HT-29 (cell line): ENCODE measurements around the gene DBX2. TPM values are rescaled to one million over a fixed set of nuclear protein-coding genes. Genes with fewer than 3 reads are reported as not detected.
"Not testable (repeated sequence)": the region's sequence is repeated elsewhere in the genome, so short reads cannot be mapped to it uniquely, and the experiment has no call there.

ENCODE experiments used
- DNase-seq: peaks from one replicate; pipeline ENCODE4 v3.0.0-alpha.2; 2015; ENCODE audit warnings: low spot score
- total RNA-seq: library from RNA; depleted of rRNA; stranded (reverse); fragments of >200 nt; shearing (Covaris generic); gene quantifications from 2 replicates; pipeline ENCODE4 v1.2.3, GENCODE V29; 2014; rRNA removed

DBX2 gene
- not detected in 2 replicates for total RNA-seq

- no peak for DNase-seq
Measured at GRCh38 chr12:45050751-45051571, at the start of gene DBX2. Gene DBX2, minus strand, starts transcription at chr12:45051099. Its CDS starts 172 bp downstream, at chr12:45050927.

- DNase-seq, result no peak
Measured at GRCh38 chr12:45098766-45099165, 47.9 kb upstream of the DBX2 start.

GRCh38 chr12:45095417-45095816 is 44.5 kb upstream of the DBX2 start:
- DNase-seq, result not testable (repeated sequence)

GRCh38 chr12:45093051-45093450 is 42.2 kb upstream of the DBX2 start:
- no peak for DNase-seq

- DNase-seq, result no peak
Measured at GRCh38 chr12:45089411-45090075, 38.6 kb upstream of the DBX2 start.

- no peak for DNase-seq
Measured at GRCh38 chr12:45088608-45089007, 37.7 kb upstream of the DBX2 start.

- not testable (repeated sequence) for DNase-seq
Measured at GRCh38 chr12:45084248-45084647, 33.3 kb upstream of the DBX2 start.

- DNase-seq, result no peak
Measured at GRCh38 chr12:45077251-45077650, 26.4 kb upstream of the DBX2 start.

GRCh38 chr12:45076417-45077026 is 25.6 kb upstream of the DBX2 start:
- DNase-seq, result no peak

- DNase-seq, result no peak
Measured at GRCh38 chr12:45075587-45076282, 24.8 kb upstream of the DBX2 start.

GRCh38 chr12:45065125-45065626 is 14.3 kb upstream of the DBX2 start:
- no peak for DNase-seq

GRCh38 chr12:45060976-45061375 is 10.1 kb upstream of the DBX2 start:
- no peak for DNase-seq

- no peak for DNase-seq
Measured at GRCh38 chr12:45051572-45052125, 750 bp upstream of the DBX2 start.

GRCh38 chr12:45049912-45050750 is 768 bp downstream of the DBX2 start:
- no peak for DNase-seq

- no peak for DNase-seq
Measured at GRCh38 chr12:45042599-45042998, 8.3 kb downstream of the DBX2 start.

GRCh38 chr12:45040977-45041376 is 9.9 kb downstream of the DBX2 start:
- DNase-seq, result no peak

- no peak for DNase-seq
Measured at GRCh38 chr12:45039757-45040156, 11.1 kb downstream of the DBX2 start.

GRCh38 chr12:45034861-45035265 is 16.0 kb downstream of the DBX2 start:
- no peak for DNase-seq

GRCh38 chr12:45017916-45018315 is 33.0 kb downstream of the DBX2 start:
- DNase-seq, result no peak

GRCh38 chr12:45014396-45014795 is 36.5 kb downstream of the DBX2 start:
- no peak for DNase-seq
